Endodermal cell (in vitro differentiated cells): ENCODE measurements around the gene ELK4. TPM values are rescaled to one million over a fixed set of nuclear protein-coding genes. Genes with fewer than 3 reads are reported as not detected.

Source experiments
- DNase-seq: peaks from one replicate; pipeline ENCODE4 v3.0.0-alpha.2; 2017
- H3K27ac ChIP-seq: 2 replicates; pipeline ENCODE4 v1.5.1; 2013; ENCODE audit warnings: mild to moderate bottlenecking, low read depth, low read length, moderate library complexity
- H3K27me3 ChIP-seq: 2 replicates; pipeline ENCODE4 v1.6.1; 2013; ENCODE audit warnings: mild to moderate bottlenecking, low read length, moderate library complexity; ENCODE audit not compliant: insufficient read depth, control insufficient read depth, poor library complexity, severe bottlenecking
- H3K36me3 ChIP-seq: 2 replicates; pipeline ENCODE4 v1.7.0; 2013; ENCODE audit warnings: mild to moderate bottlenecking, low read length, moderate library complexity; ENCODE audit not compliant: control insufficient read depth, insufficient read depth
- H3K4me1 ChIP-seq: one replicate; pipeline ENCODE4 v1.7.0; 2013; ENCODE audit warnings: low read length; ENCODE audit not compliant: control insufficient read depth, insufficient read depth
- H3K4me3 ChIP-seq: 2 replicates; pipeline ENCODE4 v1.5.1; 2013; ENCODE audit warnings: mild to moderate bottlenecking, low read length, moderate library complexity
- H3K9ac ChIP-seq: 2 replicates; pipeline ENCODE4 v1.6.1; 2013; ENCODE audit warnings: mild to moderate bottlenecking, low read length, moderate library complexity; ENCODE audit not compliant: poor library complexity, severe bottlenecking; ENCODE audit errors: extremely low read depth
- H3K9me3 ChIP-seq: 2 replicates; pipeline ENCODE4 v1.6.1; 2013; ENCODE audit warnings: mild to moderate bottlenecking, low read length, moderate library complexity; ENCODE audit not compliant: control insufficient read depth
- H3K27ac Mint-ChIP-seq: 2 replicates; pipeline ENCODE4 v1.8.0; 2020; ENCODE audit warnings: mixed read lengths
- H3K27me3 Mint-ChIP-seq: 2 replicates; pipeline ENCODE4 v1.8.0; 2021; ENCODE audit warnings: mild to moderate bottlenecking, mixed read lengths; ENCODE audit not compliant: insufficient read depth
- H3K36me3 Mint-ChIP-seq: 2 replicates; pipeline ENCODE4 v1.8.0; 2020; ENCODE audit warnings: low read depth, mixed read lengths
- H3K4me1 Mint-ChIP-seq: 2 replicates; pipeline ENCODE4 v1.8.0; 2020; ENCODE audit warnings: mixed read lengths
- H3K4me3 Mint-ChIP-seq: 2 replicates; pipeline ENCODE4 v1.8.0; 2020; ENCODE audit warnings: mild to moderate bottlenecking, moderate library complexity, mixed read lengths
- H3K9me3 Mint-ChIP-seq: 2 replicates; pipeline ENCODE4 v1.8.0; 2020; ENCODE audit warnings: mild to moderate bottlenecking, mixed read lengths
- CTCF ChIP-seq: fragments of 200-600 bp; sonication (generic); conservative IDR thresholded peaks from 2 replicates; pipeline ENCODE4 v1.5.0; 2021; ENCODE audit warnings: antibody characterized with exemption, mild to moderate bottlenecking
- WGBS, 2 experiments: methylation state at CpG; one replicate each; pipeline versions ENCODE4 v1.1.5 to v1.1.7; 2013; ENCODE audit warnings: missing lambda C conversion rate in 2 of 2, mixed read lengths in 1 of 2; ENCODE audit not compliant: insufficient coverage in 1 of 2, insufficient read length in 1 of 2; 5-methylcytosine and 5-hydroxymethylcytosine counted together
- total RNA-seq, 2 donors: library from RNA; stranded (reverse); fragmentation: NEBNext Ultra II Directional in 1 of 2; extraction: Animal tissue kit (Norgen Biotek cat#: 25700) in 1 of 2; gene quantifications; 2 replicates in 1 of 2; 3 replicates in 1 of 2; pipeline ENCODE4 v1.2.1, GENCODE V29; 2021

ELK4 gene
- total RNA-seq, 2 donors from 2014 or later, result 29.6 to 41.6 TPM

DNA sequence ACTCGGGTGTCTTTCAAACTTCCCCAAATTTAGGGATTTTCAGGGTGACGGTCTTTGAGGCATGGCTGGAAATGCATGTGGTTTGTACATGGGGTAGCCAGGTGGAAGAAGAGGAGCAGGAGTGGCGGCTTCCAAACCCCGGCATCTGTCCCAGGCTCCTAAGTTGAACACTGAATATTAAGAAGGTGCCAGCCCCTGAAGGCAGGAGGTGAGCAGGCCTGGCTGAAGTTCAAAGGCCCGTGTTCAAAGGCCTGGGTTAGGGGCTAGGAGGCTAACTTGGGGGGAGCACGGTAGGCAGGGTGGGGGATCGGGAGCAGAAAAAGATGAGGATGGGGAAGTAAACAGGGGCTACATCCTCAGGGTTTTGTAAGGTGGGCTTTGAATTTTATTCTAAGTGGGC is 42.8 kb downstream of the ELK4 start:
- peaks cover 10% of the 10 kb centered on the region for H3K27me3 Mint-ChIP-seq
- H3K4me1 Mint-ChIP-seq, result peaks cover 5% of the 10 kb centered on the region
- no peak overlapping the region for H3K9ac ChIP-seq
- H3K4me3 Mint-ChIP-seq, result no peak overlapping the region
- peaks cover 6% of the 10 kb centered on the region for H3K27me3 ChIP-seq
- H3K9me3 Mint-ChIP-seq, result no peaks in the 10 kb centered on the region
- no peak overlapping the region for H3K27ac Mint-ChIP-seq
- DNase-seq, result no peak
- no peaks in the 10 kb centered on the region for H3K36me3 ChIP-seq
- no peak overlapping the region for H3K4me3 ChIP-seq
- TF ChIP-seq CTCF, result no peak
- WGBS, 2 experiments, result 87 to 90% methylated on average over 5 to 7 of the region's 7 CpGs
- H3K9me3 ChIP-seq, result no peaks in the 10 kb centered on the region
- no peak overlapping the region for H3K27ac ChIP-seq
- no peaks in the 10 kb centered on the region for H3K4me1 ChIP-seq
- H3K36me3 Mint-ChIP-seq, result no peaks in the 10 kb centered on the region

GRCh38 chr1:205588636-205589035 is 43.2 kb downstream of the ELK4 start:
- Histone ChIP-seq H3K9me3 (no peaks in the 10 kb centered on the region), H3K36me3 (no peaks in the 10 kb centered on the region), H3K4me1 (no peaks in the 10 kb centered on the region), H3K27me3 (peaks cover 6% of the 10 kb centered on the region), H3K4me3 (no peak overlapping the region), H3K9ac (no peak overlapping the region), H3K27ac (no peak overlapping the region)
- DNase-seq, result peak; percentile 87
- no peak overlapping the region for H3K4me3 Mint-ChIP-seq
- H3K27me3 Mint-ChIP-seq, result peaks cover 10% of the 10 kb centered on the region
- H3K4me1 Mint-ChIP-seq, result peaks cover 5% of the 10 kb centered on the region
- H3K27ac Mint-ChIP-seq, result no peak overlapping the region
- H3K36me3 Mint-ChIP-seq, result no peaks in the 10 kb centered on the region
- peak; percentile 80 for TF ChIP-seq CTCF
- 18 to 59% methylated on average over 2 to 6 of the region's 6 CpGs for WGBS, 2 experiments
- no peaks in the 10 kb centered on the region for H3K9me3 Mint-ChIP-seq

- TF ChIP-seq CTCF, result no peak
- no peaks in the 10 kb centered on the region for H3K4me1 ChIP-seq
- H3K36me3 ChIP-seq, result no peaks in the 10 kb centered on the region
- 90 to 97% methylated on average over 4 of the region's 4 CpGs for WGBS, 2 experiments
- H3K27ac ChIP-seq, result no peak overlapping the region
- peaks cover 10% of the 10 kb centered on the region for H3K27me3 Mint-ChIP-seq
- H3K27ac Mint-ChIP-seq, result no peak overlapping the region
- peaks cover 17% of the 10 kb centered on the region for H3K27me3 ChIP-seq
- no peak overlapping the region for H3K9ac ChIP-seq
- H3K9me3 Mint-ChIP-seq, result no peaks in the 10 kb centered on the region
- no peaks in the 10 kb centered on the region for H3K36me3 Mint-ChIP-seq
- DNase-seq, result no peak
- H3K4me3 ChIP-seq, result no peak overlapping the region
- H3K4me1 Mint-ChIP-seq, result peaks cover 5% of the 10 kb centered on the region
- H3K4me3 Mint-ChIP-seq, result no peak overlapping the region
- H3K9me3 ChIP-seq, result no peaks in the 10 kb centered on the region
These were observed 44.2 kb downstream of the ELK4 start for GRCh38 chr1:205587581-205587980.
